Measurements from ENCODE around the gene NHSL1. TPM values are rescaled to one million over a fixed set of nuclear protein-coding genes. Genes with fewer than 3 reads are reported as not detected.

NHSL1 gene
- polyA plus RNA-seq, 3 donors = 0.06 to 2.8 (median 0.51) TPM

GRCh38 chr6:138401960-138402837, 97.1 kb downstream of the NHSL1 start:
- no peak overlapping the region for H3K27ac Mint-ChIP-seq

More at GRCh38 chr6:138401960-138402837, 97.1 kb downstream of the NHSL1 start:
- no peak overlapping the region for H3K27ac ChIP-seq (ENCODE audit: low read depth in 1 of 2, low read length in 2 of 2)
- no peak overlapping the region for H3K4me2 ChIP-seq (replicated peaks; ENCODE audit: extremely low read depth, low read length, poor library complexity, severe bottlenecking)
- H3K4me3 ChIP-seq (replicated peaks in 1 of 3; ENCODE audit: low read depth in 2 of 3, low read length in 3 of 3) = no peak overlapping the region
- no peak overlapping the region for H2AFZ ChIP-seq (ENCODE audit: insufficient read depth, low read depth, low read length, poor library complexity, severe bottlenecking)
- peaks cover 5 to 14% of the 10 kb centered on the region in 2 donors for H3K36me3 ChIP-seq (replicated peaks in 1 of 2; ENCODE audit: control insufficient read depth in 1 of 2, insufficient read depth in 2 of 2, low read length in 2 of 2)
- peaks cover 0 to 2% (median 0%) of the 10 kb centered on the region in 3 donors for H3K27me3 Mint-ChIP-seq (ENCODE audit: low read depth in 3 of 3)
- no peak overlapping the region for H3K9ac ChIP-seq (ENCODE audit: insufficient read depth, low read length, poor library complexity, severe bottlenecking)
- H4K20me1 ChIP-seq (ENCODE audit: insufficient read depth, low read length) = peaks cover 2% of the 10 kb centered on the region
- H3K9me3 ChIP-seq (replicated peaks in 1 of 2; ENCODE audit: control insufficient read depth in 1 of 2, insufficient read depth in 1 of 2, low read length in 2 of 2) = no peaks in the 10 kb centered on the region
- H3K4me3 Mint-ChIP-seq = peak overlapping the region in 1 of 2 donors; percentile 9
- DNase-seq = no peak
- intact Hi-C loops (cut with micrococcal nuclease) = loop anchor here in 1 of 2 donors (10.0 kb wide), 1 partner anchor 373 kb away; the partner anchor contains the start of gene CCDC28A
- H3K27me3 ChIP-seq (ENCODE audit: control insufficient read depth in 2 of 2, insufficient read depth in 2 of 2, low read length in 2 of 2) = no peaks in the 10 kb centered on the region
- peaks cover 27% of the 10 kb centered on the region for H3K4me1 Mint-ChIP-seq
- H3K9me3 Mint-ChIP-seq = peaks cover 0 to 1% (median 0%) of the 10 kb centered on the region in 7 donors
- 100% methylated on average over 4 of the region's 14 CpGs for WGBS (ENCODE audit: insufficient coverage)
- H3K36me3 Mint-ChIP-seq = peaks cover 13 to 17% of the 10 kb centered on the region in 2 donors
- peaks cover 22 to 38% of the 10 kb centered on the region in 2 donors for H3K4me1 ChIP-seq (ENCODE audit: control insufficient read depth in 1 of 2, insufficient read depth in 2 of 2, low read length in 2 of 2)
- no peak for TF ChIP-seq CTCF (IDR thresholded peaks at IDR 0.05)
- H3K79me2 ChIP-seq (ENCODE audit: insufficient read depth, low read length) = peaks cover 37% of the 10 kb centered on the region
